H1 (cell line): Measurements from ENCODE around the gene MEX3D.

Experiments used
- CHD2 ChIP-seq: IDR thresholded peaks from 2 replicates; pipeline ENCODE4 v1.6.1; 2012; ENCODE audit warnings: low read length, improper control_type of control experiment
- CTCF ChIP-seq, 3 experiments: IDR thresholded peaks; 1 replicate in 2 of 3; 2 replicates in 1 of 3; pipeline versions ENCODE4 v1.5.1 to v1.6.1; 2011; ENCODE audit warnings: low read length in 3 of 3, mild to moderate bottlenecking in 3 of 3, inconsistent platforms in 2 of 3, low read depth in 1 of 3, moderate library complexity in 1 of 3; ENCODE audit not compliant: insufficient read depth in 1 of 3; ENCODE audit errors: control extremely low read depth in 1 of 3
- SP2 ChIP-seq: IDR thresholded peaks from 2 replicates; pipeline ENCODE4 v1.6.1; 2012; ENCODE audit warnings: mild to moderate bottlenecking, low read length, inconsistent platforms

- TF ChIP-seq CTCF (IDR thresholded peaks at IDR 0.05; ENCODE audit: control extremely low read depth in 1 of 3, insufficient read depth in 1 of 3, low read depth in 1 of 3, low read length in 3 of 3) (no peak), SP2 (no peak), CHD2 (no peak)
Measured at GRCh38 chr19:1613146-1613545, 45.0 kb upstream of the MEX3D start.
